Esophagus squamous epithelium (tissue), 4 donors: ENCODE measurements around the gene OR2T35.

Experiments used
- POLR2A ChIP-seq, 4 donors: fragments of 450-650 bp; IDR thresholded peaks; one replicate each; pipeline ENCODE4 v1.6.1; 2017; ENCODE audit warnings: antibody characterized with exemption in 4 of 4, mild to moderate bottlenecking in 4 of 4, moderate library complexity in 3 of 4
- TF ChIP-seq, protein P1 (sequence below), 6 experiments: fragments of 450-650 bp in 4 of 6; fragments of 200-600 bp in 2 of 6; sonication (generic) in 2 of 6; IDR thresholded peaks; one replicate each; pipeline ENCODE4 v1.5.1; 2016 to 2019; ENCODE audit warnings: antibody characterized with exemption in 6 of 6, mild to moderate bottlenecking in 4 of 6, moderate library complexity in 4 of 6

DNA sequence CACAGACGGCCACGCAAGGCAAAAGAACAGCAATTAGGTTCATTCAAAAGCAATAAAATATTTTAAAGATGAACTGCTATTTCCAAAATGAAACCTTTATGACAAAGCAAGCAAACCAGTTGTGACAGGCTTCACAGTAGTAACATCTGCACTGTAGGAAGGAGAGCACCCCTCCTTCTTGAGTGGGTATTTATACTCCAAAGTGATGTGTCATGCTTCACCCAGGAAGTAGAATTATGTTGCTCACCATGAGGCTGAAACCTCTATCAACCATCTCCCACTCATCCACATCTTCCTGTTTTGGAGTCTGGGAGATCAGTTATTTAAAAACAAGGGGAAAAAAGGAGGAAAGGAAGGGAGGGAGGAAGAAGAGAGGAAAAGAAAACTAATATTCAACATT, 48.5 kb downstream of the OR2T35 start:
- TF ChIP-seq POLR2A (IDR thresholded peaks at IDR 0.05): no peak
- TF ChIP-seq, protein P1, sequence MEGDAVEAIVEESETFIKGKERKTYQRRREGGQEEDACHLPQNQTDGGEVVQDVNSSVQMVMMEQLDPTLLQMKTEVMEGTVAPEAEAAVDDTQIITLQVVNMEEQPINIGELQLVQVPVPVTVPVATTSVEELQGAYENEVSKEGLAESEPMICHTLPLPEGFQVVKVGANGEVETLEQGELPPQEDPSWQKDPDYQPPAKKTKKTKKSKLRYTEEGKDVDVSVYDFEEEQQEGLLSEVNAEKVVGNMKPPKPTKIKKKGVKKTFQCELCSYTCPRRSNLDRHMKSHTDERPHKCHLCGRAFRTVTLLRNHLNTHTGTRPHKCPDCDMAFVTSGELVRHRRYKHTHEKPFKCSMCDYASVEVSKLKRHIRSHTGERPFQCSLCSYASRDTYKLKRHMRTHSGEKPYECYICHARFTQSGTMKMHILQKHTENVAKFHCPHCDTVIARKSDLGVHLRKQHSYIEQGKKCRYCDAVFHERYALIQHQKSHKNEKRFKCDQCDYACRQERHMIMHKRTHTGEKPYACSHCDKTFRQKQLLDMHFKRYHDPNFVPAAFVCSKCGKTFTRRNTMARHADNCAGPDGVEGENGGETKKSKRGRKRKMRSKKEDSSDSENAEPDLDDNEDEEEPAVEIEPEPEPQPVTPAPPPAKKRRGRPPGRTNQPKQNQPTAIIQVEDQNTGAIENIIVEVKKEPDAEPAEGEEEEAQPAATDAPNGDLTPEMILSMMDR (IDR thresholded peaks at IDR 0.05): no peak
